ENCODE data around the gene STK16.
A peak's percentile ranks its signal among the peaks of the same experiment; 100 is the strongest.

STK16 gene

DNA sequence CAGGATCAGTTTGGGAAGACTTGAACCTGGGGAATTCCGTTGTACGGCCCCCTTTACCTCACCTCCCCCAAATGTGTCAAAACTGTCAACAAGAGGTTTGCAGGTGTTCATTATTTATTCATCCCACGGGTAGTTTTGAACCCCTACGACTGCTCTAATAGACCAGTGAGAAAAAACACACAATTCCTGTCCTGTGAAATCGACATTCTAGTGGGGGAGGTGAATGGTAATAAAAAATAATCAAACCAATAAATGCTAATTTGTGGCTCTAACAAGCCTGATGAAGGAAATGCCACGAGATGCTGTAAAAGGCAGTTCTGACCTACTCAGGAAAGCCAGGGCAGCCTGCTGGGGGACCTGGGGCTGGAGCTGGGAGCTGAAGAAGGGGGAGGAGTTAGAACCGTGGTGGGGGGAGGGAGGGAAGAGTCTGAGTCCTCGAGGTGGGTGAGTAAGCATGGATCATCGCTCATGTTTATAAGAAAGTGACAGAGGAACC lies 33.4 kb downstream of the STK16 start:
- H3K4me3 ChIP-seq (ENCODE audit: low read depth, low read length) = peak overlapping the region; percentile 80
- no peak for DNase-seq (ENCODE audit: low read depth)

DNA sequence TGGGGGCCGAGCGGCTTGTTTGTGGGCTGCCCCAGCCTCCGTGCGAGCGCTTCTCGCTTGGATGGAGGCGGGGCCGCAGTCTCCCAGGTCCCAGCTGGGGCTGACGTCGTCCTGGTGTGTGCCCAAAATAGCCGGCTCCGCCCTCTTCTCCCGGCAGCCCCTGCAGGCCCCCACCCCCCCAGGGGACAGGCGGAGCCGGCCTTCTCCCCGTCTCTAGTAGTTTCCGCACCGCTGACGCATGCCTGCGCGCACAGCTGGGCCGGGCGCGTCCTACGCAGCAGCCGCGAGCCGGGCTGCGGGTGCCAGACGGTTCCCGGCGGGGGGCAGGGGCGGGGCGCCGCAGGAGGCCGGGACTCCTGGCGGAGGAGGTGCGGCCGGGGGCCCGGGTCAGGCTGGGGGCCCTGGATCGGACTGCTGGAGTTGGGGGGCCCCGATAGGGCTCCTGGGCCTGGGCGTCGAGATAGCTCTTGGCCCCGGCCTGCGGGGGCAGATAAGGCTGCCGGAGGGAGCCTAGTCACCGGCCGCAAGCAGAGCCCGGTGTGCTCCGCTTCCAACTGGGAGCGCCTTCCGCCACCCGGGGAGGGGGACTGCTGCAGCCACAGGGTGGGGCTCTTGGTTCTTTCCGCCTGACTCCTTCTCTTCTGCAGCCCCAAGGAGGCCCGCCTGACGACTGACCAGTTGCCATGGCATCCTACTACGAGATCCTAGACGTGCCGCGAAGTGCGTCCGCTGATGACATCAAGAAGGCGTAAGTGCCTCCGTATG lies 34.1 kb downstream of the STK16 start, which contains the start of gene DNAJB2:
DNAJB2 (plus strand) TSS at position 216 of the 765 bp plus-strand sequence; CDS start at position 684, 468 bp downstream.
- H3K4me3 ChIP-seq (ENCODE audit: low read depth, low read length) = peak within 1 kb of the TSS; percentile 80
- TF ChIP-seq, protein P1, sequence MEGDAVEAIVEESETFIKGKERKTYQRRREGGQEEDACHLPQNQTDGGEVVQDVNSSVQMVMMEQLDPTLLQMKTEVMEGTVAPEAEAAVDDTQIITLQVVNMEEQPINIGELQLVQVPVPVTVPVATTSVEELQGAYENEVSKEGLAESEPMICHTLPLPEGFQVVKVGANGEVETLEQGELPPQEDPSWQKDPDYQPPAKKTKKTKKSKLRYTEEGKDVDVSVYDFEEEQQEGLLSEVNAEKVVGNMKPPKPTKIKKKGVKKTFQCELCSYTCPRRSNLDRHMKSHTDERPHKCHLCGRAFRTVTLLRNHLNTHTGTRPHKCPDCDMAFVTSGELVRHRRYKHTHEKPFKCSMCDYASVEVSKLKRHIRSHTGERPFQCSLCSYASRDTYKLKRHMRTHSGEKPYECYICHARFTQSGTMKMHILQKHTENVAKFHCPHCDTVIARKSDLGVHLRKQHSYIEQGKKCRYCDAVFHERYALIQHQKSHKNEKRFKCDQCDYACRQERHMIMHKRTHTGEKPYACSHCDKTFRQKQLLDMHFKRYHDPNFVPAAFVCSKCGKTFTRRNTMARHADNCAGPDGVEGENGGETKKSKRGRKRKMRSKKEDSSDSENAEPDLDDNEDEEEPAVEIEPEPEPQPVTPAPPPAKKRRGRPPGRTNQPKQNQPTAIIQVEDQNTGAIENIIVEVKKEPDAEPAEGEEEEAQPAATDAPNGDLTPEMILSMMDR (IDR thresholded peaks at IDR 0.05; ENCODE audit: control insufficient read depth, extremely low read depth, insufficient read depth) = no peak
- DNase-seq (ENCODE audit: low read depth) = peak; percentile 83

More for the DNA sequence above, 33.4 kb downstream of the STK16 start:
- TF ChIP-seq, protein P1 (IDR thresholded peaks at IDR 0.05; ENCODE audit: control insufficient read depth, extremely low read depth, insufficient read depth) = no peak

DNA sequence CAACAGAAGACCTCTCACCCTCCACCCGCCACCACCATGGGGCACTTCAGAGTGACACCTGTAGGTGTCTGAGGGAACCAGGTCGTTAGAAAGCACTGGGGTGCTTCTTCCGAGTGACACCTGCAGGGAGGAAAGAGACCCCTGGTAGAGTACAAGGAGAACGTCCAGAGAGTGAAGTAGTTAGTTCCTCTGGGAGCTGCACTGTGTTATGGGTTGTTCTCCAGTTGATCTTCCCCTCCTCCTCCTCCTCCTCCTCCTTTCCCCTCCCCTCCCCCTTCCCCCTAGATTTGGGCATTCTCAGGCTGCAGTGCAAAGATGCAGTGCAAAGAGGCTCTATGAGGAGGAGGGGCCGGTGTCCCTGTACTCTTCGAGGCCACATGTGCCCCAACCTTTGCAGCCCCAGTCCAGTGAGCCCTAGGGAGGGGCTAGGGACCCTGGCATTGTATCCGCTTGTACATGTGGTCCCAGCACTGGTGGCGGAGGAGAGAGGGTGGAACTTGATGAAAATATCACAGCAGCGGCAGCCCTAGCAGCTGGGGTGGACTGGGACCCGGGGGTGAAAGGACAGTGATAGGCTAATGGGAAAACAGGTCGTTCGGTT lies 34.7 kb downstream of the STK16 start:
- TF ChIP-seq, protein P1 (IDR thresholded peaks at IDR 0.05; ENCODE audit: control insufficient read depth, extremely low read depth, insufficient read depth) = no peak
- peak overlapping the region; percentile 80 for H3K4me3 ChIP-seq (ENCODE audit: low read depth, low read length)
- no peak for DNase-seq (ENCODE audit: low read depth)

DNA sequence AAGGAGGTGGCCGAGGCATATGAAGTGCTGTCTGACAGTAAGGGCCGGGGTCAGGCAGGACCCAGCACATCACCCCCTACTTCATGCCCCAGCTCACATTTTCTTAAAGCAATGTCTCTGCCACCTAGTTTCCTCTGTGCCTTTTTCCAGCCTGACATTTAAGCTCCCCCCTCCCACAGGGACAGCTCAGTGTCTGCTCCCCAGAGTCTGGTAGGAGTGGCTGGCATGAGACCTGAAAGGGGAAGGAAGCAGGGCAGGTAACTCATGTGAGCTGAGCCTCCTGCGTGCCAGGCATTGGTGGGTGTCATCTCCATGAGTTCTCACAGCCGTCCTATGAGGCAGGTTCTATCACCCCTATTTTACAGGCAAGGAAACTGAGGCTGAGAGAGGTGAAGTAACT lies 35.4 kb downstream of the STK16 start:
- TF ChIP-seq, protein P1 (IDR thresholded peaks at IDR 0.05; ENCODE audit: control insufficient read depth, extremely low read depth, insufficient read depth) = no peak
- H3K4me3 ChIP-seq (ENCODE audit: low read depth, low read length) = no peak overlapping the region; the same call in 1 of the 2 replicates
- no peak for DNase-seq (ENCODE audit: low read depth)

DNA sequence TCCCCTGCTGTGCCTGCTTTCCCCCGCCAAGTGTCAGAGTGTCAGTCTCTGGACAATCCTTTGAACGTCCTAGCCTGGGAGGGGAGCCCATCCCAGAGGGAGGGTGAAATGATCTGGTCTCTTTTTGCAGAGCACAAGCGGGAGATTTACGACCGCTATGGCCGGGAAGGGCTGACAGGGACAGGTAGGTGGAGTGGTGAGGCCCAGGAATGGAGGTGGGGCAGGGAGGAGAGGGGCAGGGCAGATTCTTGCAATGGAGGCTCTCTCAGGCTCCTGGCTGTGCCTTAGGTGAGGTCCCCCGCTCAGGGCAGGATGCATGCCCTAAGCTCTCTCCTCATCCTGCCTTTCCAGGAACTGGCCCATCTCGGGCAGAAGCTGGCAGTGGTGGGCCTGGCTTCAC lies 36.3 kb downstream of the STK16 start:
- no peak for DNase-seq (ENCODE audit: low read depth)
- TF ChIP-seq, protein P1 (IDR thresholded peaks at IDR 0.05; ENCODE audit: control insufficient read depth, extremely low read depth, insufficient read depth) = no peak
- no peak overlapping the region for H3K4me3 ChIP-seq (ENCODE audit: low read depth, low read length)

DNA sequence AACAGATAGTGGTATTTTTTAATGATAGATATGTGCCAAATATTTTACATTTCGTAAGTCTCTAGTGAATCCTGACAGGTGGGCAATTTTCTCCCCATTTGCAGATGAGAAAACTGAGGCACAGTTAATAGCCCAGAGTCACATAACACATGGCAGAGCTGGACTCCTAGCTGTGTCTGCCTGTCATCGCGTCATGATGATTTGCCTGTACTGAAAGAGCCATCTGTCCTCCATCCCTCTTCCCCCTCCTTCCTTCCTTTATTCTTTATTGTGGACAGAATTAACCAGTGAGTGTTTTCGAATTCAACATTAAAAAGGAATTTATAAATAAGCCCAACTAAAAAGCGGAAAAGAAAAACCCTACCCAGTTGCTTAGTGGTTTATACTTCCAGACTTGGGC lies 37.1 kb downstream of the STK16 start:
- TF ChIP-seq, protein P1 (IDR thresholded peaks at IDR 0.05; ENCODE audit: control insufficient read depth, extremely low read depth, insufficient read depth) = no peak
- no peak overlapping the region for H3K4me3 ChIP-seq (ENCODE audit: low read depth, low read length)
- DNase-seq (ENCODE audit: low read depth) = no peak

Measured in LNCaP clone FGC (cell line).